PC-3 (cell line): ENCODE data around the gene MORN4. TPM values are rescaled to one million over a fixed set of nuclear protein-coding genes. Genes with fewer than 3 reads are reported as not detected.

Experiments used
- ATAC-seq: fragments of 200-7000 bp; cut with Tn5 transposase; 2 replicates; pipeline ENCODE4 v1.9.1; 2020; ENCODE audit warnings: mild to moderate bottlenecking, moderate library complexity
- BruUV-seq: library from RNA; stranded (reverse); fragments of 400-500 nt; replicated peaks from 2 replicates; lab custom pipeline; 2021; lab: Mats Ljungman, UMichigan
- CTCF ChIA-PET: fragments of 300-600 bp; sonication (Branson Sonifier 250); formaldehyde crosslinking; loops from one replicate; lab custom pipeline; 2022; ENCODE audit warnings: antibody characterized with exemption; lab: Charles Lee
- POLR2A ChIA-PET: fragments of 300-600 bp; sonication (Branson Sonifier 250); formaldehyde crosslinking; loops from one replicate; lab custom pipeline; 2022; ENCODE audit warnings: antibody characterized with exemption; ENCODE audit not compliant: unreplicated experiment; lab: Charles Lee
- DNase-seq: peaks from one replicate; pipeline ENCODE4 v3.0.0-alpha.2; 2015
- H2AFZ ChIP-seq: fragments of 300-600 bp; sonication (generic); 2 replicates; pipeline ENCODE4 v1.6.0; 2016; ENCODE audit warnings: antibody characterized with exemption, low read length
- H3F3A ChIP-seq: fragments of 300-600 bp; sonication (generic); one replicate; pipeline ENCODE4 v1.6.0; 2017; ENCODE audit warnings: antibody characterized with exemption, low read length, control low read depth, mild to moderate bottlenecking; ENCODE audit not compliant: unreplicated experiment
- H3K27ac ChIP-seq: fragments of 300-600 bp; sonication (generic); 2 replicates; pipeline ENCODE4 v1.5.1; 2016; ENCODE audit warnings: mild to moderate bottlenecking, low read length
- H3K27me3 ChIP-seq: fragments of 300-600 bp; sonication (generic); 2 replicates; pipeline ENCODE4 v1.6.1; 2016; ENCODE audit warnings: low read length, mixed read lengths
- H3K36me3 ChIP-seq: fragments of 300-600 bp; sonication (generic); 2 replicates; pipeline ENCODE4 v1.6.1; 2016; ENCODE audit warnings: low read depth, mixed run types, low read length, mixed read lengths
- H3K4me1 ChIP-seq: fragments of 300-600 bp; sonication (generic); 2 replicates; pipeline ENCODE4 v1.5.1; 2016; ENCODE audit warnings: low read length; ENCODE audit not compliant: insufficient read depth
- H3K4me2 ChIP-seq: fragments of 300-600 bp; sonication (generic); 2 replicates; pipeline ENCODE4 v1.6.0; 2016; ENCODE audit warnings: low read length
- H3K4me3 ChIP-seq: fragments of 300-600 bp; sonication (generic); 2 replicates; pipeline ENCODE4 v1.5.1; 2016; ENCODE audit warnings: mild to moderate bottlenecking, low read length, mixed read lengths
- H3K79me2 ChIP-seq: fragments of 300-600 bp; sonication (generic); 2 replicates; pipeline ENCODE4 v1.6.1; 2017; ENCODE audit warnings: low read length, mixed read lengths
- H3K9ac ChIP-seq: fragments of 300-600 bp; sonication (generic); 2 replicates; pipeline ENCODE4 v1.6.0; 2016; ENCODE audit warnings: mild to moderate bottlenecking, low read length
- H3K9me2 ChIP-seq: fragments of 300-600 bp; sonication (generic); replicated peaks from 2 replicates; pipeline ENCODE4 v1.6.1; 2016; ENCODE audit warnings: mixed run types, low read length, mixed read lengths
- H3K9me3 ChIP-seq: fragments of 300-600 bp; sonication (generic); 2 replicates; pipeline ENCODE4 v1.6.1; 2016; ENCODE audit warnings: low read length, mixed read lengths
- H4K20me1 ChIP-seq: fragments of 300-600 bp; sonication (generic); 2 replicates; pipeline ENCODE4 v1.6.1; 2016; ENCODE audit warnings: low read length, mixed read lengths
- EZH2 ChIP-seq: fragments of 300-600 bp; sonication (generic); IDR thresholded peaks from one replicate; pipeline ENCODE4 v1.6.1; 2017; ENCODE audit warnings: antibody characterized with exemption, mild to moderate bottlenecking, low read length; ENCODE audit not compliant: unreplicated experiment
- EZH2phosphoT487 ChIP-seq: fragments of 300-600 bp; sonication (generic); IDR thresholded peaks from 2 replicates; pipeline ENCODE4 v1.6.1; 2018; ENCODE audit warnings: mild to moderate bottlenecking, antibody characterized with exemption, low read length, borderline replicate concordance
- intact Hi-C: fragments of 100-400 bp; cut with micrococcal nuclease; formaldehyde crosslinking; loops from 2 replicates; pipeline ENCODE4 v1.9.0; 2023
- total RNA-seq: library from RNA; depleted of rRNA; stranded (reverse); fragments of >200 nt; gene quantifications from 2 replicates; pipeline ENCODE4 v1.2.3, GENCODE V29; 2014
- TF ChIP-seq, protein P1 (sequence below): fragments of 300-600 bp; sonication (generic); conservative IDR thresholded peaks from 2 replicates; pipeline ENCODE4 v1.5.1; 2017; ENCODE audit warnings: antibody characterized with exemption, low read depth, mild to moderate bottlenecking, low read length

Gene MORN4
- total RNA-seq, 1 experiment from 2014 or later: 12.9 TPM

DNA sequence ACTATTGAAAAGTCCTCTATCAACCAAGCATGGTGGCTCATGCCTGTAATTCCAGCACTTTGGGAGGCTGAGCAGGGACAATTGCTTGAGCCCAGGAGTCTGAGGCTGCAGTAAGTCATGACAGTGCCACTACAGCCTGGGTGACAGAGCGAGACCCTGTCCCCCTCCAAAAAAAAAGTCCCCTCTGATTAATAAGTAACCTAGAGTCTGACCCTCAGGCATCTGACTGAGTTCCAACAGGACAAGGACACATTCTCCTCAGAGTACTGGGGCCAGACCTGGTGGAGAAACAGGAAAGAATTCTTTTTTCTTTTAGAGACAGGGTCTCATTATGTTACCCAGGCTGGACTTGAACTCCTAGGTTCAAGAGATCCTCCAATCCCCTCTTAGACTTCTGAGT lies 10.0 kb downstream of the MORN4 start:
- H2AFZ ChIP-seq: no peak overlapping the region
- ATAC-seq (no peak), DNase-seq (no peak)
- H3K36me3 ChIP-seq: no peaks in the 10 kb centered on the region
- no peak overlapping the region for H3K4me3 ChIP-seq
- no peaks in the 10 kb centered on the region for H3K27me3 ChIP-seq
- CTCF ChIA-PET: no interaction called here
- no peak overlapping the region for H3K9ac ChIP-seq
- intact Hi-C loops: no loop called here
- no peaks in the 10 kb centered on the region for H3F3A ChIP-seq
- H4K20me1 ChIP-seq: no peaks in the 10 kb centered on the region
- H3K9me3 ChIP-seq: no peaks in the 10 kb centered on the region
- TF ChIP-seq, protein P1, sequence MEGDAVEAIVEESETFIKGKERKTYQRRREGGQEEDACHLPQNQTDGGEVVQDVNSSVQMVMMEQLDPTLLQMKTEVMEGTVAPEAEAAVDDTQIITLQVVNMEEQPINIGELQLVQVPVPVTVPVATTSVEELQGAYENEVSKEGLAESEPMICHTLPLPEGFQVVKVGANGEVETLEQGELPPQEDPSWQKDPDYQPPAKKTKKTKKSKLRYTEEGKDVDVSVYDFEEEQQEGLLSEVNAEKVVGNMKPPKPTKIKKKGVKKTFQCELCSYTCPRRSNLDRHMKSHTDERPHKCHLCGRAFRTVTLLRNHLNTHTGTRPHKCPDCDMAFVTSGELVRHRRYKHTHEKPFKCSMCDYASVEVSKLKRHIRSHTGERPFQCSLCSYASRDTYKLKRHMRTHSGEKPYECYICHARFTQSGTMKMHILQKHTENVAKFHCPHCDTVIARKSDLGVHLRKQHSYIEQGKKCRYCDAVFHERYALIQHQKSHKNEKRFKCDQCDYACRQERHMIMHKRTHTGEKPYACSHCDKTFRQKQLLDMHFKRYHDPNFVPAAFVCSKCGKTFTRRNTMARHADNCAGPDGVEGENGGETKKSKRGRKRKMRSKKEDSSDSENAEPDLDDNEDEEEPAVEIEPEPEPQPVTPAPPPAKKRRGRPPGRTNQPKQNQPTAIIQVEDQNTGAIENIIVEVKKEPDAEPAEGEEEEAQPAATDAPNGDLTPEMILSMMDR: no peak
- no peak for TF ChIP-seq EZH2
- TF ChIP-seq EZH2phosphoT487: no peak
- no peaks in the 10 kb centered on the region for H3K79me2 ChIP-seq
- H3K4me2 ChIP-seq: no peak overlapping the region
- BruUV-seq: no TSS peak
- POLR2A ChIA-PET: interaction anchor here (0.7 kb wide), 1 partner anchor 33 kb away, joined by 11 read pairs; no protein-coding TSS in a partner anchor
- no peaks in the 10 kb centered on the region for H3K4me1 ChIP-seq
- H3K9me2 ChIP-seq: no peaks in the 10 kb centered on the region
- no peak overlapping the region for H3K27ac ChIP-seq

DNA sequence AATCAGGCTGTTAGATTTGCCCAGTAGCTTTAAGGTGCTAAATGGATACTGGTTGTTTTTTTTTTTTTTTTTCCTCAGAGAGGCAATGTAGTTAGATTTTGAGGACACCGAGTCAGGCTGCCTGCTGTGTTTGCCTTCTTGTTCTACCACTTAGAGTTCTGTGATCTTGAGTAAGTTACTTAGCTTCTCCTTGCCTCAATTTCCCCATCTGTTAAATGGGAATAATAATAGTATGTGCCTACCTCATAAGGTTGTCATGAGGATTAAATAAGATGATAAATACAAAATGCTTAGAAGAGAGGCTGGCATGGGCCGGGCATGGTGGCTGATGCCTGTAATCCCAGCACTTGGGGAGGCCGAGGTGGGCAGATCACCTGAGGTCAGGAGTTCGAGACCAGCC lies 14.6 kb downstream of the MORN4 start:
- no peaks in the 10 kb centered on the region for H3K9me3 ChIP-seq
- no peaks in the 10 kb centered on the region for H4K20me1 ChIP-seq
- no peaks in the 10 kb centered on the region for H3F3A ChIP-seq
- ATAC-seq (no peak), DNase-seq (no peak)
- POLR2A ChIA-PET: no interaction called here
- TF ChIP-seq EZH2 (no peak), EZH2phosphoT487 (no peak)
- TF ChIP-seq, protein P1: no peak
- no peaks in the 10 kb centered on the region for H3K79me2 ChIP-seq
- no peaks in the 10 kb centered on the region for H3K9me2 ChIP-seq
- H3K4me3 ChIP-seq: no peak overlapping the region
- BruUV-seq: no TSS peak
- H3K27ac ChIP-seq: no peak overlapping the region
- CTCF ChIA-PET: no interaction called here
- no peaks in the 10 kb centered on the region for H3K36me3 ChIP-seq
- H3K27me3 ChIP-seq: no peaks in the 10 kb centered on the region
- no peak overlapping the region for H3K9ac ChIP-seq
- intact Hi-C loops: loop anchor here (10.0 kb wide), 1 partner anchor 64 kb away; no protein-coding TSS in a partner anchor
- H2AFZ ChIP-seq: no peak overlapping the region
- H3K4me2 ChIP-seq: no peak overlapping the region
- no peaks in the 10 kb centered on the region for H3K4me1 ChIP-seq

DNA sequence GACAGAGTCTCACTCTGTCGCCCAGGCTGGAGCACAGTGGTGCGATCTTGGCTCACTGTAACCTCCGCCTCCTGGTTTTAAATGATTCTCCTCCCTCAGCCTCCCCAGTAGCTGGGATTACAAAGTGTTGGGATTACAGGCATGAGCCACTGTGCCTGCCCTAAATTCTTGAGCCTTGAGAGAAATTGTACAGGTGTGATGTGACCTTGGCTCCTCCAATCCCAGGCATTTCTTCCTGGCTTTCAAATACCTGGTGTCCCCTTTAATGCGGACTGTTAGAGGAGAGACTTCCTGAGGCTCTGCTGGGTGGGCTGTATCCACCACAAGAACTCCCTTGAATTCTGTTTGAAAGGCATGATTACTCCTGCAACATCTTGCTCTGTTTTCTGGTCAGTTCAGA lies 15.0 kb downstream of the MORN4 start:
- ChIA-PET POLR2A (no interaction called here), CTCF (interaction anchor here (0.7 kb wide), 1 partner anchor 47 kb away, joined by 10 read pairs; no protein-coding TSS in a partner anchor)
- TF ChIP-seq, protein P1: no peak
- TF ChIP-seq EZH2 (no peak), EZH2phosphoT487 (no peak)
- H3K9me3 ChIP-seq: no peaks in the 10 kb centered on the region
- H3K27ac ChIP-seq: no peak overlapping the region
- no peaks in the 10 kb centered on the region for H3K79me2 ChIP-seq
- no peak for ATAC-seq
- no TSS peak for BruUV-seq
- H3K36me3 ChIP-seq: no peaks in the 10 kb centered on the region
- H3K27me3 ChIP-seq: no peaks in the 10 kb centered on the region
- no peak overlapping the region for H3K9ac ChIP-seq
- H3K4me3 ChIP-seq: no peak overlapping the region
- no peak for DNase-seq
- no peak overlapping the region for H3K4me2 ChIP-seq
- intact Hi-C loops: loop anchor here (10.0 kb wide), 1 partner anchor 63 kb away; no protein-coding TSS in a partner anchor
- no peak overlapping the region for H2AFZ ChIP-seq
- H3K9me2 ChIP-seq: no peaks in the 10 kb centered on the region
- no peaks in the 10 kb centered on the region for H4K20me1 ChIP-seq
- no peaks in the 10 kb centered on the region for H3F3A ChIP-seq
- no peaks in the 10 kb centered on the region for H3K4me1 ChIP-seq
